H1 (cell line): Measurements from ENCODE around the gene SNRK. TPM values are rescaled to one million over a fixed set of nuclear protein-coding genes. Genes with fewer than 3 reads are reported as not detected.

Experiments
- CTCF ChIP-seq, 3 experiments: IDR thresholded peaks; 1 replicate in 2 of 3; 2 replicates in 1 of 3; pipeline versions ENCODE4 v1.5.1 to v1.6.1; 2011; ENCODE audit warnings: low read length in 3 of 3, mild to moderate bottlenecking in 3 of 3, inconsistent platforms in 2 of 3, low read depth in 1 of 3, moderate library complexity in 1 of 3; ENCODE audit not compliant: insufficient read depth in 1 of 3; ENCODE audit errors: control extremely low read depth in 1 of 3
- E2F6 ChIP-seq: IDR thresholded peaks from 2 replicates; pipeline ENCODE4 v1.6.1; 2012; ENCODE audit warnings: inconsistent platforms
- EP300 ChIP-seq, 2 experiments: IDR thresholded peaks; 1 replicate in 1 of 2; 2 replicates in 1 of 2; pipeline ENCODE4 v1.6.1; 2011 to 2012; ENCODE audit warnings: low read depth in 2 of 2, low read length in 2 of 2, mild to moderate bottlenecking in 2 of 2, borderline replicate concordance in 1 of 2, inconsistent platforms in 1 of 2, moderate library complexity in 1 of 2
- KDM4A ChIP-seq: IDR thresholded peaks from one replicate; pipeline ENCODE4 v1.7.1; 2012; ENCODE audit warnings: low read depth, mild to moderate bottlenecking, moderate library complexity, low read length, inconsistent platforms; ENCODE audit not compliant: severe bottlenecking
- POLR2A ChIP-seq, 2 experiments: IDR thresholded peaks; 1 replicate in 1 of 2; 2 replicates in 1 of 2; pipeline ENCODE4 v1.6.1; 2011; ENCODE audit warnings: low read depth in 2 of 2, low read length in 2 of 2, mild to moderate bottlenecking in 2 of 2; ENCODE audit errors: control extremely low read depth in 1 of 2
- POLR2AphosphoS5 ChIP-seq: IDR thresholded peaks from 2 replicates; pipeline ENCODE4 v1.6.1; 2011; ENCODE audit warnings: low read depth, low read length
- SP1 ChIP-seq: IDR thresholded peaks from 2 replicates; pipeline ENCODE4 v1.6.1; 2011; ENCODE audit warnings: low read depth, low read length
- TAF1 ChIP-seq: IDR thresholded peaks from 2 replicates; pipeline ENCODE4 v1.6.1; 2011; ENCODE audit warnings: mild to moderate bottlenecking, low read depth, low read length
- polyA plus RNA-seq, 7 experiments: library from polyadenylated mRNA; depleted of rRNA in 3 of 7; stranded (reverse) in 5 of 7; unstranded in 2 of 7; fragments of >200 nt in 5 of 7; fragments of 200-250 nt in 2 of 7; gene quantifications; 1 replicate in 5 of 7; 2 replicates in 1 of 7; 4 replicates in 1 of 7; pipeline versions ENCODE4 v1.2.1 to v1.2.3, GENCODE V29; 2011 to 2013; ENCODE audit warnings: missing spikeins in 2 of 7, mixed read lengths in 2 of 7
- total RNA-seq: library from RNA; stranded (reverse); fragmentation: NEBNext Ultra II Directional; extraction: Animal tissue kit (Norgen Biotek cat#: 25700); gene quantifications from 2 replicates; pipeline ENCODE4 v1.2.1, GENCODE V29; 2021

SNRK gene
- total and polyA plus RNA-seq, 2 of the 8 experiments (the other 6 are each of a cell fraction or from before 2014, with no cell fraction given), result 4.4 to 11.7 TPM

- TF ChIP-seq CTCF (IDR thresholded peaks at IDR 0.05; ENCODE audit: control extremely low read depth in 1 of 3, insufficient read depth in 1 of 3, low read depth in 1 of 3, low read length in 3 of 3), result no peak
- no peak for TF ChIP-seq POLR2A (IDR thresholded peaks at IDR 0.05; ENCODE audit: control extremely low read depth in 1 of 2, low read depth in 2 of 2, low read length in 2 of 2)
- no peak for TF ChIP-seq E2F6
- TF ChIP-seq KDM4A, result no peak
- no peak for TF ChIP-seq SP1
- no peak for TF ChIP-seq TAF1
- TF ChIP-seq EP300 (IDR thresholded peaks at IDR 0.05; ENCODE audit: borderline replicate concordance in 1 of 2, low read depth in 2 of 2, low read length in 2 of 2), result no peak
- no peak for TF ChIP-seq POLR2AphosphoS5
These were observed 40.7 kb downstream of the SNRK start (continued) for GRCh38 chr3:43326891-43327581.
